Right lobe of liver (tissue), 6 donors: ENCODE data around the gene NLGN1. TPM values are rescaled to one million over a fixed set of nuclear protein-coding genes. Genes with fewer than 3 reads are reported as not detected.

Experiments
- ATAC-seq, 4 donors: fragments of 200-7000 bp; cut with Tn5 transposase; one replicate each; pipeline ENCODE4 v1.9.1; 2020; ENCODE audit warnings: mild to moderate bottlenecking in 4 of 4, moderate library complexity in 4 of 4
- DNase-seq, 3 donors: peaks; one replicate each; pipeline ENCODE4 v3.0.0-alpha.2; 2020
- H3K27ac ChIP-seq, 3 donors: fragments of 200-600 bp; one replicate each; pipeline ENCODE4 v1.8.0; 2022
- H3K27me3 ChIP-seq, 2 donors: fragments of 200-600 bp; one replicate each; pipeline ENCODE4 v1.8.0; 2022
- H3K36me3 ChIP-seq, 4 donors: fragments of 200-600 bp; sonication (generic) in 1 of 4; one replicate each; pipeline versions ENCODE4 v1.5.1 to v1.8.0; 2017 to 2022; ENCODE audit warnings: control low read depth in 1 of 4
- H3K4me1 ChIP-seq, 4 donors: fragments of 200-600 bp; sonication (generic) in 1 of 4; one replicate each; pipeline versions ENCODE4 v1.5.1 to v1.8.0; 2017 to 2022; ENCODE audit warnings: control low read depth in 1 of 4
- H3K4me3 ChIP-seq, 3 donors: fragments of 200-600 bp; one replicate each; pipeline ENCODE4 v1.8.0; 2022
- H3K9me3 ChIP-seq, 4 donors: fragments of 200-600 bp; sonication (generic) in 1 of 4; one replicate each; pipeline versions ENCODE4 v1.5.1 to v1.8.0; 2017 to 2022; ENCODE audit warnings: control low read depth in 1 of 4
- CTCF ChIP-seq, 4 donors: fragments of 200-600 bp in 3 of 4; fragments of 450-650 bp in 1 of 4; IDR thresholded peaks; one replicate each; pipeline versions ENCODE4 v1.5.1 to v1.8.0; 2016 to 2022; ENCODE audit warnings: antibody characterized with exemption in 4 of 4, mild to moderate bottlenecking in 2 of 4
- POLR2A ChIP-seq: fragments of 450-650 bp; IDR thresholded peaks from one replicate; pipeline ENCODE4 v1.6.1; 2017; ENCODE audit warnings: antibody characterized with exemption, mild to moderate bottlenecking
- WGBS: methylation state at CpG from one replicate; pipeline ENCODE4 v1.1.6; 2018; ENCODE audit warnings: low coverage, low lambda C conversion rate; ENCODE audit not compliant: insufficient coverage; ENCODE audit errors: missing lambda C conversion rate; 5-methylcytosine and 5-hydroxymethylcytosine counted together
- intact Hi-C, 2 donors: fragments of 100-400 bp; cut with DNase I; formaldehyde crosslinking; loops; one replicate each; pipeline versions ENCODE4 v1.11.2 to v1.14.1; 2022
- total RNA-seq, 6 experiments: library from RNA; depleted of rRNA in 2 of 6; stranded (reverse); fragments of >200 nt in 2 of 6; fragmentation: NEBNext Ultra II Directional in 3 of 6; extraction: Animal tissue kit (Norgen Biotek cat#: 25700) in 3 of 6; gene quantifications; one replicate each; pipeline versions ENCODE4 v1.1.0 to v1.2.4, GENCODE V29; 2016 to 2023
- donor health status: DM: no; HTN: yes; CAD: no.
- donor health status: DM: no; HTN: no; CAD: no.
- donor health status: DM: no; HTN: no; CAD: no.
- donor health status: DM: no; HTN: yes; CAD: no.
- donor health status: DM: no; HTN: yes; CAD: no.

The NLGN1 gene
- total RNA-seq, 6 experiments from 2014 or later, result 0.02 to 0.12 TPM; not detected in 4

GRCh38 chr3:174285242-174285864 lies 887.8 kb downstream of the NLGN1 start:
- H3K4me3 ChIP-seq, result no peak overlapping the region
- H3K36me3 ChIP-seq, result no peaks in the 10 kb centered on the region
- no peaks in the 10 kb centered on the region for H3K9me3 ChIP-seq
- DNase-seq, result no peak
- no peak for ATAC-seq
- H3K27ac ChIP-seq, result no peak overlapping the region
- no peaks in the 10 kb centered on the region for H3K27me3 ChIP-seq
- no peaks in the 10 kb centered on the region for H3K4me1 ChIP-seq
- TF ChIP-seq CTCF (IDR thresholded peaks at IDR 0.05), result no peak
- TF ChIP-seq POLR2A, result no peak
- WGBS, result 26% methylated on average over 3 of the region's 3 CpGs
- intact Hi-C loops, result no loop called here

GRCh38 chr3:174287705-174288104 lies 890.2 kb downstream of the NLGN1 start:
- 67% methylated on average over 1 of the region's 1 CpG for WGBS
- DNase-seq (no peak), ATAC-seq (no peak)
- Histone ChIP-seq H3K4me3 (no peak overlapping the region), H3K4me1 (no peaks in the 10 kb centered on the region), H3K36me3 (no peaks in the 10 kb centered on the region), H3K27me3 (no peaks in the 10 kb centered on the region), H3K27ac (no peak overlapping the region), H3K9me3 (no peaks in the 10 kb centered on the region)
- TF ChIP-seq CTCF (IDR thresholded peaks at IDR 0.05) (no peak), POLR2A (no peak)
- intact Hi-C loops, result no loop called here

GRCh38 chr3:174294616-174295015 lies 897.1 kb downstream of the NLGN1 start:
- Histone ChIP-seq H3K4me1 (no peaks in the 10 kb centered on the region), H3K27ac (no peak overlapping the region), H3K4me3 (no peak overlapping the region), H3K27me3 (no peaks in the 10 kb centered on the region), H3K36me3 (no peaks in the 10 kb centered on the region), H3K9me3 (no peaks in the 10 kb centered on the region)
- TF ChIP-seq CTCF (IDR thresholded peaks at IDR 0.05) (no peak), POLR2A (no peak)
- intact Hi-C loops, result no loop called here
- DNase-seq (no peak), ATAC-seq (no peak)

GRCh38 chr3:174295306-174296092 lies 898.0 kb downstream of the NLGN1 start:
- no peaks in the 10 kb centered on the region for H3K4me1 ChIP-seq
- no peaks in the 10 kb centered on the region for H3K36me3 ChIP-seq
- ATAC-seq (no peak), DNase-seq (no peak)
- intact Hi-C loops, result no loop called here
- no peak overlapping the region for H3K27ac ChIP-seq
- no peak for TF ChIP-seq POLR2A
- no peak for TF ChIP-seq CTCF (IDR thresholded peaks at IDR 0.05)
- H3K27me3 ChIP-seq, result no peaks in the 10 kb centered on the region
- 59% methylated on average over 7 of the region's 7 CpGs for WGBS
- H3K9me3 ChIP-seq, result no peaks in the 10 kb centered on the region
- no peak overlapping the region for H3K4me3 ChIP-seq
